EH (cell line): Measurements from ENCODE around the gene FCHSD2.
A peak's percentile ranks its signal among the peaks of the same experiment; 100 is the strongest.
"Not testable (repeated sequence)": the region's sequence is repeated elsewhere in the genome, so short reads cannot be mapped to it uniquely, and the experiment has no call there.

ENCODE experiments used
- DNase-seq: peaks from one replicate; pipeline ENCODE4 v3.0.0-alpha.2; 2015; ENCODE audit warnings: low read depth

Gene FCHSD2

GRCh38 chr11:73151416-73151815, 9.3 kb upstream of the FCHSD2 start:
- DNase-seq = no peak

- DNase-seq = peak; percentile 89
Measured at GRCh38 chr11:73149105-73149504, 7.0 kb upstream of the FCHSD2 start.

- peak; percentile 26 for DNase-seq
Measured at GRCh38 chr11:73147771-73148681, 5.9 kb upstream of the FCHSD2 start.

- no peak for DNase-seq
Measured at GRCh38 chr11:73145986-73146575, 4.0 kb upstream of the FCHSD2 start.

GRCh38 chr11:73143126-73143838, 1.2 kb upstream of the FCHSD2 start:
- no peak for DNase-seq

- DNase-seq = peak; percentile 82
Measured at GRCh38 chr11:73141309-73142127, 600 bp downstream of the FCHSD2 start.

GRCh38 chr11:73141031-73141308, 1.1 kb downstream of the FCHSD2 start:
- DNase-seq = no peak

GRCh38 chr11:73140213-73141030, 1.7 kb downstream of the FCHSD2 start:
- peak; percentile 62 for DNase-seq

GRCh38 chr11:73139476-73140198, 2.5 kb downstream of the FCHSD2 start:
- DNase-seq = peak; percentile 54

- no peak for DNase-seq
Measured at GRCh38 chr11:73137944-73138274, 4.2 kb downstream of the FCHSD2 start.

- DNase-seq = no peak
Measured at GRCh38 chr11:73137262-73137943, 4.7 kb downstream of the FCHSD2 start.

- DNase-seq = not testable (repeated sequence)
Measured at GRCh38 chr11:73136722-73137121, 5.4 kb downstream of the FCHSD2 start.

- DNase-seq = no peak
Measured at GRCh38 chr11:73135346-73136284, 6.5 kb downstream of the FCHSD2 start.

GRCh38 chr11:73132349-73132748, 9.8 kb downstream of the FCHSD2 start:
- not testable (repeated sequence) for DNase-seq

- DNase-seq = no peak
Measured at GRCh38 chr11:73130181-73130580, 11.9 kb downstream of the FCHSD2 start.

- DNase-seq = no peak
Measured at GRCh38 chr11:73129198-73129597, 12.9 kb downstream of the FCHSD2 start.

- DNase-seq = no peak
Measured at GRCh38 chr11:73126804-73127480, 15.2 kb downstream of the FCHSD2 start.

- no peak for DNase-seq
Measured at GRCh38 chr11:73124800-73125199, 17.3 kb downstream of the FCHSD2 start.
